Umbilical cord (tissue), 2 donors: ENCODE measurements around the gene TMEM109. TPM values are rescaled to one million over a fixed set of nuclear protein-coding genes. Genes with fewer than 3 reads are reported as not detected.
A peak's percentile ranks its signal among the peaks of the same experiment; 100 is the strongest.
"Not testable (repeated sequence)": the region's sequence is repeated elsewhere in the genome, so short reads cannot be mapped to it uniquely, and the experiment has no call there.

Experiments
- DNase-seq: peaks from one replicate; pipeline ENCODE4 v3.0.0-alpha.2; 2015; ENCODE audit warnings: low spot score
- total RNA-seq: library from RNA; depleted of rRNA; stranded (reverse); fragments of >200 nt; gene quantifications from one replicate; pipeline ENCODE4 v1.2.3, GENCODE V29; 2014; ENCODE audit warnings: low replicate concordance; ENCODE audit not compliant: insufficient read depth

Gene TMEM109
- total RNA-seq, 1 donor from 2014 or later, result 22.9 TPM

DNA sequence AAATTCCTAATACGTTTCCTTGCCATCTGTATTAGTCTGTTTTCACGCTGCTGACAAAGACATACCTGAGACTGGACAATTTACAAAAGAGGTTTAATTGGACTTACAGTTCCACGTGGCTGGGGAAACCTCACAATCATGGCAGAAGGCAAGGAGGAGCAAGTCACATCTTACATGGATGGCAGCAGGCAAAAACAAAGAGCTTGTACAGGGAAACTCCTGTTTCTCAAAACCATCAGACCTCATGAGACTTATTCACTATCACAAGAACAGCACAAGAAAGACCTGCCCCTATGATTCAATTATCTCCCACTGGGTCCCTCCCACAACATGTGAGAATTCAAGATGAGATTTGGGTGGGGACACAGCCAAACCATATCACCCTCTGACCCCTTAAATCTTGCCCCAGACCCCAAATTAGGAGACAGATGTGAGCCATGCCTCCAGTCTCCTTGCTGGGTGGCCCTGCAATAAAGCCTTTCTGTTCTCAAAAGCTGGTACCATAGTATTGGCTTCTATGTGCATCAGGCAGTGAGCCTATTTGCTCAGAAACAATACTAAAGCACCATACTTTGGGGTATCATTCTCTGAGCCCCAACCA lies 4.2 kb upstream of the TMEM109 start:
- not testable (repeated sequence) for DNase-seq

- peak; percentile 41 for DNase-seq
These were observed 3.7 kb upstream of the TMEM109 start for GRCh38 chr11:60910281-60910687.

- DNase-seq, result no peak
These were observed 3.1 kb upstream of the TMEM109 start for GRCh38 chr11:60910711-60911380.

DNA sequence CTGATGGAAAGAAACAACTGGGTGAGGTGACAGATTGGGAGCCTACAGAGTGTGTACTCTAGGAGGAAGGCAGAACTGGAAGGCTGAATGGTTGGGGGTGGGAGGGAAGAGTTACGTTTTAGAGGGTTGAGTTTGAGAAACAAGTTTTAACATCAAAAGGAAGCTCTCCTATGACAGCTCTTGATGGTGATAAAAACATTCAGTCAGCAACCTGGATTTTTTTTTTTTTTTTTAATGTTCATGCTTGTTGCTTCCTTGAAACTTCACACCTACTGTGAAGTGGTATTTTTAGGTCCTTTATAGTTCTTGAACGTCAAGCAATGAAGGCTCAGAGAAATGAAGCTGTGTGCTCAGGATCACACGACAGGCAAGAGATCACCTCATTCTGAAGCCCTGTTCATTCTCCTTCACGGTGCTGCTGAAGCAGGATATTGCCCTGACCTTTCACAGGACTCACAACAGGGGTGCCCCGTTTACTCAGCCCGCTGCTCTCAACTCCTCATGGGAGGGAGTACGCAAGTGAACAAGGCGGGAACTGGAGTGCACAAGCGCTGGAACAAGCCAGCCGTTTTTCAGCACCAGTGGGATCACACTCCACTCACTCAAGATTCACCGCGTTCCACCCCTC lies 1.6 kb upstream of the TMEM109 start:
- no peak for DNase-seq

GRCh38 chr11:60912851-60913528 lies 968 bp upstream of the TMEM109 start:
- DNase-seq, result no peak

GRCh38 chr11:60914633-60915247 lies 782 bp downstream of the TMEM109 start:
- peak; percentile 44 for DNase-seq

DNA sequence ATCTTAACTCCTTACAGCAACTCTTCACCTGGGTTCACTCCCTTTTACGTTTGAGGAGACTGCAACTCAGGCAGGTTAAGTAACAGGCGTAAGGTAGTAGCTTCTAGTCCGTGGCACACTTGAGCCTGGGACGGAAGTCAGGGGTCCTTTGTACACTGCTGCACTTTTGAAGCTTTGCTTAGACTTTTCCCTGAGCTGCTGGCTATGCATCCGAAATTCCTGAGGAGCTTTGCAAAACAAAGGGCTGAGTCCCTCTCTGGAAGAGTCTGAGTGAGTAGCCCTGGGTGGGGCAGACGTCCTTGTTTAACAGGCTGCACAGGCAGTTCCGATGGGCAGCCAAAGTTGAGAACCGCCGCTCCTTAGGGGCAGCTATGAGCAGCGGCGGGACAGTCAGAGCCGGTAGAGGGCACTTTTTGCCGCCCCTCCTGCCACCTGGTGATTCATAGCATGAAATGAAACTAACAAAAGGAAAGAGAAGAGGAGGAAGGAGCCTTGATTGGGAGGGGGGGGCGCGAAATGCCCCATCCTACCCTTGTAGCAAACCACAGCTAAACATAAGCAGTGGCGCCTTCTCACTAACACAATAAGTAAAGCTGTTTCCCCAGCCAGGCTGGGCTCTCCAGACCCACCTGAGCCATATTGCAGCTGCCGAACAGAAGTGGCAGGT lies 1.4 kb downstream of the TMEM109 start:
- peak; percentile 67 for DNase-seq

GRCh38 chr11:60916669-60917206 lies 2.8 kb downstream of the TMEM109 start:
- DNase-seq, result no peak

GRCh38 chr11:60917267-60917666 lies 3.3 kb downstream of the TMEM109 start:
- no peak for DNase-seq

DNA sequence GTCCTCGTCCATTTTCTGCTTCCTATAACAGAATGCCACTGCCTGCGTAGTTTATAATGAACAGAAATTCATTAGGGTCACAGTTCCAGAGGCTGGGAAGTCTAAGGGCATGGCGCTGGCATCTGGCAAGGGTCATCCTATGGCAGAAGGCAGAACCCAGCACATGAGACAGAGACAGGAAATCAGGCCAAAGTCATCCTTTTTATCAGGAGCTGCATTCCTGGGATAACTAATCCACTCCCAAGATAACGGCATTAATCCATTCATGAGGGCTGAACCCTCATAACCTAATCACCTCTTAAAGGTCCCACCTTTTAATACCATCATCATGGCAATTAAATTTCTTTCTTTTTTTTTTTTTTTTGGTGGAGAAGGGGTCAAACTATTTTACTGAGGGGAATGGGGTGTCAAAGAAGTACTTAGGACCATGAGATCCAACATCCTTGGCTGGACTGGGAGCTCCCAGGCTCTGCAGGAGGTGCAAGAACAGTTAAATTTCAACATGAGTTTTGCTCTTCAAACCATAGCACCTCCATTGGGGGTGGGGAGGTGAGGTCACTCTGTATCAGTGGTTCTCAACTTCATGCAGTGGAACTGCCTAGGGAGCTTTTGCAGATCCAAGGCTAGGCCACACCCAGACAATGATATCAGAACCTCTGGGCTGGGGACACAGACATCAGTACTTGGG lies 4.4 kb downstream of the TMEM109 start:
- DNase-seq, result no peak

DNA sequence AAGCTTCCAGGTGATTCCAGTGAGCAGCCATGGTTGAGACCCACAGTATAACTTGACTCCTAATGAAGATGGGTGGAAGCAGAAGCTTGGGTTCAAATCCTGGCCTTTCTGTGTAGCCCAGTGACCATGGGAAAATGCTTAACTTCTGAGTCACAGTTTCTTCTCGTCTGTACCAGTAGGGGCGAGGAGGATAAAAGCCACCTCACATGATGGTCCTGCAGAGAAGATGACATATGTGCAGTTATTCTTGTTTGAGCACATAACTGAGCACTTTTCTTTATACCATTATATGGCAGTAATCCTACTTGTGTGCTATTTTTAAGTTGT lies 4.9 kb downstream of the TMEM109 start:
- no peak for DNase-seq

GRCh38 chr11:60919320-60919719 lies 5.4 kb downstream of the TMEM109 start:
- DNase-seq, result no peak

DNA sequence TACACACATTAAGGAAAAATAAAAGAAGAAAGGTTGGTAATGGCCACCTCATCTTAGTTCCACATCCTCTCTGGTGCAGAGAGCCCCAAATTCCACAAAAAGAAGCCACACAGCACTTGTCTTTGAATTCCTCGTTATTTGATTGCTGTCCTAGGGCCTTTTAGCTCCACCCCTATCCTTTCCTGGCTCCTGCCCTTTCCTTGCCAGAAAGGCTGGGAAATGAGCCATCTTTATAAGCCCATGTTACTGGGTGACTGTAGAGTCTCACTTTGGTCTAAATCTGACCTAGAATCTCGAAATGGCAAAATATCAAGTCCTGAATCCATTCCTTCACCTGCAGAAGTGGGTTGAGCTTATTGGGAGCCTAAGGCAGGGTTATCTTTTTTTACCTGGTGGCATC lies 6.0 kb downstream of the TMEM109 start:
- no peak for DNase-seq

DNA sequence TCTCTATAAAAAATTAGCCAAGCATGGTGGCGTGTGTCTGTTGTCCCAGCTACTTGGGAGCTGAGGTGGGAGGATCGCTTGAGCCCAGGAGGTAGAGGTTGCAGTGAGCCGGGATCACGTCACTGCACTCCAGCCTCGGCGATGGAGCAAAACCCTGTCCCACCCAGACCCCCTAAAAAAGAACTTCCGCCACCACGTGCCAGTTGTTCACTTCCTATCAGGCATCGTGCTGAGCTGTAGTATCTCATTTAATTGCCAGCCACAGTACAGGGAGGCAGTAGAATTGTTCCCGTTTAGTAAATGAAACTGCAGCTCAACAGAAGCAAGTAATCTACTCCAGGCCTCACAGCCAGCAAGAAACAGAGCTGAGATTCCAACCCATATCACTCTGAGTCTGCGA lies 7.3 kb downstream of the TMEM109 start:
- DNase-seq, result no peak

GRCh38 chr11:60921777-60922335 lies 7.9 kb downstream of the TMEM109 start:
- DNase-seq, result no peak

- no peak for DNase-seq
These were observed 8.9 kb downstream of the TMEM109 start for GRCh38 chr11:60922906-60923305.

DNA sequence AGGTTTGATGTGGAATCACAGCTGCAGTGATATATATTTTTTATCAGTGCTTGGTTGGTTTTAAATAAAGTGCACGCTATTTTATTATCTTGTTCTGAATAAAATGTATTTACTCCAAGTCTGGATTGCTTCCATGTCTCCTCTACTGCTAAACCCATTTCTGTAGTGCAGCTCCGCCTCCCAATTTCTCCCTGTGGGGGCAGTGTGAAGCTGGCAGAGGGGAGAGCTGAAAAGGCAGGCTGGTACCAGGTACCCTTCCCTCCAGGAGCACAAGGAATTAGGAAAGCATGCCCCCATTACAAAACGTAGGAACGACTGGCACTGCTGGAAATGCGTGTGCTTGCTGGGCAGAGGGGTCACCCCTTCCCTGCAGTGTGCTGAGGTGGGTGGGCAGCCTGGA lies 9.4 kb downstream of the TMEM109 start:
- no peak for DNase-seq

GRCh38 chr11:60923800-60924109 lies 9.8 kb downstream of the TMEM109 start:
- no peak for DNase-seq

- DNase-seq, result peak; percentile 76
These were observed 10.3 kb downstream of the TMEM109 start, which contains the start of gene TMEM132A for GRCh38 chr11:60924110-60924905. TSS of gene TMEM132A (plus strand) at chr11:60924460. CDS start at chr11:60924634, 174 bp downstream.
